ENCODE measurements around the gene KRT23.

- TF ChIP-seq CTCF (IDR thresholded peaks at IDR 0.05), result no peak
- TF ChIP-seq POLR2A (IDR thresholded peaks at IDR 0.05), result no peak
- no peak for TF ChIP-seq EP300 (IDR thresholded peaks at IDR 0.05)
- TF ChIP-seq POLR2AphosphoS5 (IDR thresholded peaks at IDR 0.05), result no peak
Observed at GRCh38 chr17:40879026-40879425, 58.4 kb downstream of the KRT23 start.

Data from stomach (tissue), 4 donors.